Measurements from ENCODE around the gene ADAMTS12.

Gene ADAMTS12

GRCh38 chr5:33711094-33711679, 180.6 kb downstream of the ADAMTS12 start:
- Mint-ChIP-seq H3K4me1 (ENCODE audit: low read depth) (no peaks in the 10 kb centered on the region), H3K4me3 (no peak overlapping the region), H3K27ac (no peak overlapping the region), H3K36me3 (ENCODE audit: low read depth) (no peaks in the 10 kb centered on the region), H3K9me3 (peaks cover 47% of the 10 kb centered on the region), H3K27me3 (no peaks in the 10 kb centered on the region)
- intact Hi-C loops (cut with micrococcal nuclease): no loop called here

GRCh38 chr5:33702867-33703266, 188.9 kb downstream of the ADAMTS12 start:
- H3K27ac Mint-ChIP-seq: no peak overlapping the region
- intact Hi-C loops (cut with micrococcal nuclease): no loop called here
- peaks cover 34% of the 10 kb centered on the region for H3K9me3 Mint-ChIP-seq
- H3K4me3 Mint-ChIP-seq: no peak overlapping the region
- H3K36me3 Mint-ChIP-seq (ENCODE audit: low read depth): no peaks in the 10 kb centered on the region
- H3K4me1 Mint-ChIP-seq (ENCODE audit: low read depth): no peaks in the 10 kb centered on the region
- no peaks in the 10 kb centered on the region for H3K27me3 Mint-ChIP-seq

GRCh38 chr5:33701951-33702350, 189.8 kb downstream of the ADAMTS12 start:
- H3K27ac Mint-ChIP-seq: no peak overlapping the region
- no peaks in the 10 kb centered on the region for H3K36me3 Mint-ChIP-seq (ENCODE audit: low read depth)
- H3K9me3 Mint-ChIP-seq: peaks cover 33% of the 10 kb centered on the region
- no peak overlapping the region for H3K4me3 Mint-ChIP-seq
- no peaks in the 10 kb centered on the region for H3K27me3 Mint-ChIP-seq
- no peaks in the 10 kb centered on the region for H3K4me1 Mint-ChIP-seq (ENCODE audit: low read depth)
- intact Hi-C loops (cut with micrococcal nuclease): no loop called here

GRCh38 chr5:33701251-33701650, 190.5 kb downstream of the ADAMTS12 start:
- no peaks in the 10 kb centered on the region for H3K4me1 Mint-ChIP-seq (ENCODE audit: low read depth)
- H3K9me3 Mint-ChIP-seq: peaks cover 26% of the 10 kb centered on the region
- H3K4me3 Mint-ChIP-seq: no peak overlapping the region
- no peaks in the 10 kb centered on the region for H3K36me3 Mint-ChIP-seq (ENCODE audit: low read depth)
- no peak overlapping the region for H3K27ac Mint-ChIP-seq
- H3K27me3 Mint-ChIP-seq: no peaks in the 10 kb centered on the region
- intact Hi-C loops (cut with micrococcal nuclease): no loop called here

- Mint-ChIP-seq H3K27ac (no peak overlapping the region), H3K27me3 (no peaks in the 10 kb centered on the region), H3K36me3 (ENCODE audit: low read depth) (no peaks in the 10 kb centered on the region), H3K9me3 (peaks cover 39% of the 10 kb centered on the region), H3K4me3 (no peak overlapping the region), H3K4me1 (ENCODE audit: low read depth) (no peaks in the 10 kb centered on the region)
- intact Hi-C loops (cut with micrococcal nuclease): no loop called here
These were observed 195.4 kb downstream of the ADAMTS12 start for GRCh38 chr5:33696411-33696810.

GRCh38 chr5:33692980-33693379, 198.8 kb downstream of the ADAMTS12 start:
- no peak overlapping the region for H3K27ac Mint-ChIP-seq
- no peaks in the 10 kb centered on the region for H3K27me3 Mint-ChIP-seq
- no peak overlapping the region for H3K4me3 Mint-ChIP-seq
- intact Hi-C loops (cut with micrococcal nuclease): no loop called here
- H3K36me3 Mint-ChIP-seq (ENCODE audit: low read depth): no peaks in the 10 kb centered on the region
- H3K9me3 Mint-ChIP-seq: peaks cover 37% of the 10 kb centered on the region
- H3K4me1 Mint-ChIP-seq (ENCODE audit: low read depth): no peaks in the 10 kb centered on the region

GRCh38 chr5:33691856-33692255, 199.9 kb downstream of the ADAMTS12 start:
- intact Hi-C loops (cut with micrococcal nuclease): no loop called here
- Mint-ChIP-seq H3K27me3 (no peaks in the 10 kb centered on the region), H3K27ac (no peak overlapping the region), H3K4me1 (ENCODE audit: low read depth) (no peaks in the 10 kb centered on the region), H3K9me3 (peaks cover 28% of the 10 kb centered on the region), H3K4me3 (no peak overlapping the region), H3K36me3 (ENCODE audit: low read depth) (no peaks in the 10 kb centered on the region)

- intact Hi-C loops (cut with micrococcal nuclease): no loop called here
- Mint-ChIP-seq H3K36me3 (ENCODE audit: low read depth) (no peaks in the 10 kb centered on the region), H3K9me3 (peaks cover 28% of the 10 kb centered on the region), H3K27ac (no peak overlapping the region), H3K4me1 (ENCODE audit: low read depth) (no peaks in the 10 kb centered on the region), H3K27me3 (no peaks in the 10 kb centered on the region), H3K4me3 (no peak overlapping the region)
These were observed 201.2 kb downstream of the ADAMTS12 start for GRCh38 chr5:33690374-33691135.

GRCh38 chr5:33688526-33688925, 203.3 kb downstream of the ADAMTS12 start:
- no peaks in the 10 kb centered on the region for H3K36me3 Mint-ChIP-seq (ENCODE audit: low read depth)

GRCh38 chr5:33688066-33688465, 203.7 kb downstream of the ADAMTS12 start:
- Mint-ChIP-seq H3K27me3 (no peaks in the 10 kb centered on the region), H3K27ac (no peak overlapping the region), H3K4me1 (ENCODE audit: low read depth) (no peaks in the 10 kb centered on the region), H3K4me3 (no peak overlapping the region), H3K36me3 (ENCODE audit: low read depth) (no peaks in the 10 kb centered on the region), H3K9me3 (peaks cover 15% of the 10 kb centered on the region)
- intact Hi-C loops (cut with micrococcal nuclease): no loop called here

More at GRCh38 chr5:33688526-33688925, 203.3 kb downstream of the ADAMTS12 start:
- no peaks in the 10 kb centered on the region for H3K4me1 Mint-ChIP-seq (ENCODE audit: low read depth)
- intact Hi-C loops (cut with micrococcal nuclease): no loop called here
- no peak overlapping the region for H3K27ac Mint-ChIP-seq
- peaks cover 20% of the 10 kb centered on the region for H3K9me3 Mint-ChIP-seq
- H3K4me3 Mint-ChIP-seq: no peak overlapping the region
- H3K27me3 Mint-ChIP-seq: no peaks in the 10 kb centered on the region

GRCh38 chr5:33685873-33686755, 205.7 kb downstream of the ADAMTS12 start:
- no peaks in the 10 kb centered on the region for H3K4me1 Mint-ChIP-seq (ENCODE audit: low read depth)
- no peaks in the 10 kb centered on the region for H3K36me3 Mint-ChIP-seq (ENCODE audit: low read depth)
- intact Hi-C loops (cut with micrococcal nuclease): no loop called here
- no peaks in the 10 kb centered on the region for H3K27me3 Mint-ChIP-seq
- H3K4me3 Mint-ChIP-seq: no peak overlapping the region
- no peak overlapping the region for H3K27ac Mint-ChIP-seq
- H3K9me3 Mint-ChIP-seq: peaks cover 9% of the 10 kb centered on the region

- H3K4me3 Mint-ChIP-seq: no peak overlapping the region
- intact Hi-C loops (cut with micrococcal nuclease): no loop called here
- peaks cover 13% of the 10 kb centered on the region for H3K9me3 Mint-ChIP-seq
- H3K36me3 Mint-ChIP-seq (ENCODE audit: low read depth): no peaks in the 10 kb centered on the region
- no peak overlapping the region for H3K27ac Mint-ChIP-seq
- no peaks in the 10 kb centered on the region for H3K27me3 Mint-ChIP-seq
- H3K4me1 Mint-ChIP-seq (ENCODE audit: low read depth): no peaks in the 10 kb centered on the region
These were observed 207.2 kb downstream of the ADAMTS12 start for GRCh38 chr5:33684496-33685159.

GRCh38 chr5:33679791-33680190, 212.0 kb downstream of the ADAMTS12 start:
- intact Hi-C loops (cut with micrococcal nuclease): no loop called here
- no peak overlapping the region for H3K27ac Mint-ChIP-seq
- no peak overlapping the region for H3K4me3 Mint-ChIP-seq
- H3K9me3 Mint-ChIP-seq: peaks cover 23% of the 10 kb centered on the region
- H3K36me3 Mint-ChIP-seq (ENCODE audit: low read depth): no peaks in the 10 kb centered on the region
- H3K4me1 Mint-ChIP-seq (ENCODE audit: low read depth): peaks cover 6% of the 10 kb centered on the region
- H3K27me3 Mint-ChIP-seq: no peaks in the 10 kb centered on the region

Measured in dendritic cell treated with granulocyte-macrophage colony-stimulating factor and Interleukin-4, amounts not matched to agents 40 ng/mL and 50 ng/mL, for 4 days (primary cell).